IPS-NIHi11 (cell line): Measurements from ENCODE around the gene SOX2.

Source experiments
- DNase-seq: peaks from one replicate; pipeline ENCODE4 v3.0.0; 2012; ENCODE audit warnings: mixed read lengths, low spot score

Gene SOX2

DNA sequence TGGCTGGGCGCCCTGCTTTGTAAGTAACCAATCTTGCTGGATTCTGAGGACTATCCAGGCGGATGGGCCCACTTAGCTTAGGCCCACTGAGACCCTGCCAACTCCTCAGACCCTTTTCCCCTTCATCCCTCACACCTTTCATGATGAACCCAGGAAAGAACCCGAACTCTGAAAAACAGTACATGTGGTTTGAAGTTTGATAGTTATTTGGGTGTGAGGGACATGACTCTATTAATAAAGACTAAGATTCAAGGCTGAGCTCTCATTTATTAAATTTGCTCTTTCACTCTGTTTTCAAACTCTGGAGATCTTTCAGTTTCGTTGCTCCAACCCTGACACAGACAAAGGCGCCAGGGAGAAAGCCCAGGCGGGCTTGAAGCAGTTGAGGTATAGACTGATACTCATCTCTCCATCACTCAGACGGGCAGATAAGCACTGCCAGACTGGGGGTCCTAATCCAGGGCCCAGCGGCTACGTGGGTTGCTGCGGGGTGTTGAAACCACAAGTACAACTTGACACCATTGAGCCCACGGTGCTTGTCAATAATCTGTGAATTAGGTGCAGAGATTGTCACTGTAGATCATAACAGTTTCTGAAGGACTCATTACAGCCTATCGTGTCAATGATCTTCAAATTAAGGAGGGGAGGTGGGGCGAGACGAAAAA, 7.2 kb upstream of the SOX2 start:
- no peak for DNase-seq

GRCh38 chr3:181705086-181705480, 6.6 kb upstream of the SOX2 start:
- no peak for DNase-seq

GRCh38 chr3:181707980-181708379, 3.7 kb upstream of the SOX2 start:
- no peak for DNase-seq

DNA sequence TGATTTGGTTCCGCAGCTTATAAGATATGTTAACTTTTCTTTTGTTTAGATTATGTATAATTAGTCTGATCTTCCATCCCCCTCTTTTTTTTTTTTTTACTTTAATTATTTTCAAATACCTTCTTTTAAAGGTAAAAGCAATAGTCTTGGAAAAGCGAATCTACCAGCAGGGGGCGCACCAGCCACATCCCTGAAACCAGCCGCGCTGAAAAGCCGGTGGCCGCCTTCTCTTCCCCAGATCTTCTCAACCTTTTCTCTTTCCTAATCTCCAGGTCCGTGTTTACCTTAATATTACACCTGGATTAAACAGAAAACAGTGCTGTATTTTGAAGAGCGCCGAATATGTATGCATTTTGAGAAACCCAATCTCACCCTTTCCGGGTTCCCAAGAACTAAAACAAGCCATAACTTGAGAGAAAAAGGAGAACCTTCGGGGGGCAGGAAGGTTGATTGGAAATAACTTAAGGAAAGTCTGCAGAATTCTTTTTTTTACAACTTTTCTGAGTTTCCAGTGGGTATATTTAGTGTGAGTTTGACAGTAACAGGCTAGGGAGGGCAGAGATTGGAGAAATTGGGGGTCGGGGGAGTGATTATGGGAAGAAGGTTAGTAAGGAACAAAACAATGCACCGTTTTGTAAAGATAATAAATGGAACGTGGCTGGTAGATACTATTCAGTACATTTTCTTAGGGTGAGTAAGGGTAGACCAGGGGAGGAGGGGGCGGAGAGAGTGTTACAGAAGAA, 2.0 kb upstream of the SOX2 start:
- no peak for DNase-seq

GRCh38 chr3:181710345-181711291, 1.1 kb upstream of the SOX2 start:
- DNase-seq, result peak; percentile 53

DNA sequence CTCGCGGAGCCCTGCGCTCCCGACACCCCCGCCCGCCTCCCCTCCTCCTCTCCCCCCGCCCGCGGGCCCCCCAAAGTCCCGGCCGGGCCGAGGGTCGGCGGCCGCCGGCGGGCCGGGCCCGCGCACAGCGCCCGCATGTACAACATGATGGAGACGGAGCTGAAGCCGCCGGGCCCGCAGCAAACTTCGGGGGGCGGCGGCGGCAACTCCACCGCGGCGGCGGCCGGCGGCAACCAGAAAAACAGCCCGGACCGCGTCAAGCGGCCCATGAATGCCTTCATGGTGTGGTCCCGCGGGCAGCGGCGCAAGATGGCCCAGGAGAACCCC, 464 bp downstream of the SOX2 start:
- no peak for DNase-seq

DNA sequence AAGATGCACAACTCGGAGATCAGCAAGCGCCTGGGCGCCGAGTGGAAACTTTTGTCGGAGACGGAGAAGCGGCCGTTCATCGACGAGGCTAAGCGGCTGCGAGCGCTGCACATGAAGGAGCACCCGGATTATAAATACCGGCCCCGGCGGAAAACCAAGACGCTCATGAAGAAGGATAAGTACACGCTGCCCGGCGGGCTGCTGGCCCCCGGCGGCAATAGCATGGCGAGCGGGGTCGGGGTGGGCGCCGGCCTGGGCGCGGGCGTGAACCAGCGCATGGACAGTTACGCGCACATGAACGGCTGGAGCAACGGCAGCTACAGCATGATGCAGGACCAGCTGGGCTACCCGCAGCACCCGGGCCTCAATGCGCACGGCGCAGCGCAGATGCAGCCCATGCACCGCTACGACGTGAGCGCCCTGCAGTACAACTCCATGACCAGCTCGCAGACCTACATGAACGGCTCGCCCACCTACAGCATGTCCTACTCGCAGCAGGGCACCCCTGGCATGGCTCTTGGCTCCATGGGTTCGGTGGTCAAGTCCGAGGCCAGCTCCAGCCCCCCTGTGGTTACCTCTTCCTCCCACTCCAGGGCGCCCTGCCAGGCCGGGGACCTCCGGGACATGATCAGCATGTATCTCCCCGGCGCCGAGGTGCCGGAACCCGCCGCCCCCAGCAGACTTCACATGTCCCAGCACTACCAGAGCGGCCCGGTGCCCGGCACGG, 991 bp downstream of the SOX2 start:
- no peak for DNase-seq

- no peak for DNase-seq
These were observed 1.5 kb downstream of the SOX2 start for GRCh38 chr3:181713280-181713647.

DNA sequence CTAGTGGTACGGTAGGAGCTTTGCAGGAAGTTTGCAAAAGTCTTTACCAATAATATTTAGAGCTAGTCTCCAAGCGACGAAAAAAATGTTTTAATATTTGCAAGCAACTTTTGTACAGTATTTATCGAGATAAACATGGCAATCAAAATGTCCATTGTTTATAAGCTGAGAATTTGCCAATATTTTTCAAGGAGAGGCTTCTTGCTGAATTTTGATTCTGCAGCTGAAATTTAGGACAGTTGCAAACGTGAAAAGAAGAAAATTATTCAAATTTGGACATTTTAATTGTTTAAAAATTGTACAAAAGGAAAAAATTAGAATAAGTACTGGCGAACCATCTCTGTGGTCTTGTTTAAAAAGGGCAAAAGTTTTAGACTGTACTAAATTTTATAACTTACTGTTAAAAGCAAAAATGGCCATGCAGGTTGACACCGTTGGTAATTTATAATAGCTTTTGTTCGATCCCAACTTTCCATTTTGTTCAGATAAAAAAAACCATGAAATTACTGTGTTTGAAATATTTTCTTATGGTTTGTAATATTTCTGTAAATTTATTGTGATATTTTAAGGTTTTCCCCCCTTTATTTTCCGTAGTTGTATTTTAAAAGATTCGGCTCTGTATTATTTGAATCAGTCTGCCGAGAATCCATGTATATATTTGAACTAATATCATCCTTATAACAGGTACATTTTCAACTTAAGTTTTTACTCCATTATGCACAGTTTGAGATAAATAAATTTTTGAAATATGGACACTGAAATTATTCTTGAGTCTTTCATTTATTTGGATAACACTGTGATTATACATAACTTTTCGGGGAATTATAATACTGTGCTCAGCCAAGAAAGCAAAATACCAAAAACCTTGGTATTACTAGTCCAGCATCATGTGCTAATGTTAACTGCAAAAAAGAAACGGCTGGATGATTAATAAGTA, 2.2 kb downstream of the SOX2 start:
- DNase-seq, result no peak

DNA sequence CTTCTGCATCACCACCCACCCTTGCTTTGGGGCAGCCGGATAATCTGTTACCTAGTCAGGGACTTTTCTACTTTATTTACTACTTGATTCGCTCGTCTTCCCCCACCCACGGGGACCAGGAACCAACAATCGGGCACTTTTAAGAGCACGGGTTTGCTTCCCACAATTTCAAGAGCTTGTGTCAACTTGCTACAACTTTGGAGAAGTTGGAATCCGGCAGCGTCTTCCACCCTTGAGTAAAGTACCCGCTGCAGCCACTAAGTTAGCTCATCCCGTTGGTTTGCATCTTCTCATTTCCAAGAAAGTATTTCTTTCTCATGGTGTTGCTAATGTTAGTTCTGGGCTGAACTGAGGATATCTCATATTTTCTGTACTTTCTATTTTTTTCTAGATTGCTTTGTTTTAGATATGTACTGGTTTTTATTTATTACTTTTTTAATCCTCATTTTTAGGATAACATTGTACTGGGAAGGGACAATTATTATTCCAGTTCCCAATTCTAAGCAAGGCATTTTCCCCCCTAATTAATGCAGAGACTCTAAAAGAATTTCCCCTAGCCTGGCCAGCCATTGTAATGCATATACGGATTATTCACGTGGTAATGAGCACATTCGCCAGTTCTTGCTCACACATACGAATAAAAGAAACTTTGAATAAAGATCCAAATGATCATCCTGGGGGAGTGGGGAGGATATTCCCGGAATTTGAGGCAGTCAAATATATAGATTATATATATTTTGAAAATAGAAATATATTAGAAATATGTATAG, 4.0 kb downstream of the SOX2 start:
- no peak for DNase-seq

DNA sequence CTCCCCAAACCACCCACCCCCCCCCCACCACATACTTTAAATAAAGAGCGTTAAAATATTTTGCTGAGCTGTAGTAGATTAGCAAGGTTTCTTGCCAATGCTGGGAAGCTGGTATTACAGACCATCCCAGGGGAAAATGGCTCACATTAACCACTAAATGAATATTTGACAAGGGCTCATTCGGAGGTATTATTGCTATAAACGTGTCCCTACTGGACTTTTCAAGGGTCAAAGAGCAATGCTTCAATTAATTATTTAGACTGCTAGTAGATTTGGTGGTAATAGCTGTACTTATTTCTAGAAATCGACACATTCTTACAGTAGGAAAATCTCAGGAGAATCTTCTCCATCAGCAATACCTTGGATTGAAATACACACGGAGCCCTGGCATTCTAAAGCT, 5.2 kb downstream of the SOX2 start:
- no peak for DNase-seq

DNA sequence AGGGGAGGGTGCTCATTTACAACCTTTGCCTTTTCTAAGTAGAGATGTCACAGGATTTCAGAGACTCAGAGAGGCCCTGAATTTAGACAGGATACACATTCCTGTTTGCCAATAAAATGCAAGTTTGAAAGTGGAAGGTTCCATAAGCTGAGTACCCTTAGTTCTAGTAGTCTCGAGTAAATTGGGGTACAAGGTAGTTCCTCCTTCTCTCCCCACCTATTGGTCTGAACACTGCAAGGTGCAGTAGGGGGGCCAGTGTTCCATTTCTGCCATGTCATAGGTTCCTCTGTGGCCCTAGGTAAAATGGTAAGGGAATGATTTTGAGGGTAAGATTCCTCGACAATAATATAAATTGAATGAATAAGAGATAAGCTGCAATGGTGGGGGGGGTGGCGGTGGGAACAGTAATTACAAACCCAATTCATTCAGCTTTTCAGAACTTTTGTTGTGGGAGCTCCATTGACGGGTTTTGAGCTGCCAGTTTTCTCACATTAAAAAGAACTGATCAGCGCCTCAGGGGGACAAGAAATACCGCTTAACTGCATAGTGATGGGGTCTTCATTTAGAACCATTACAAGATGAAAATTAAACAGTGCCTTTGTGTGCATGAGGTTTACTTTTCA, 5.9 kb downstream of the SOX2 start:
- DNase-seq, result no peak

- DNase-seq, result no peak
These were observed 6.6 kb downstream of the SOX2 start for GRCh38 chr3:181718369-181718768.

GRCh38 chr3:181718987-181719911, 7.5 kb downstream of the SOX2 start:
- DNase-seq, result no peak

GRCh38 chr3:181719991-181720680, 8.4 kb downstream of the SOX2 start:
- no peak for DNase-seq

DNA sequence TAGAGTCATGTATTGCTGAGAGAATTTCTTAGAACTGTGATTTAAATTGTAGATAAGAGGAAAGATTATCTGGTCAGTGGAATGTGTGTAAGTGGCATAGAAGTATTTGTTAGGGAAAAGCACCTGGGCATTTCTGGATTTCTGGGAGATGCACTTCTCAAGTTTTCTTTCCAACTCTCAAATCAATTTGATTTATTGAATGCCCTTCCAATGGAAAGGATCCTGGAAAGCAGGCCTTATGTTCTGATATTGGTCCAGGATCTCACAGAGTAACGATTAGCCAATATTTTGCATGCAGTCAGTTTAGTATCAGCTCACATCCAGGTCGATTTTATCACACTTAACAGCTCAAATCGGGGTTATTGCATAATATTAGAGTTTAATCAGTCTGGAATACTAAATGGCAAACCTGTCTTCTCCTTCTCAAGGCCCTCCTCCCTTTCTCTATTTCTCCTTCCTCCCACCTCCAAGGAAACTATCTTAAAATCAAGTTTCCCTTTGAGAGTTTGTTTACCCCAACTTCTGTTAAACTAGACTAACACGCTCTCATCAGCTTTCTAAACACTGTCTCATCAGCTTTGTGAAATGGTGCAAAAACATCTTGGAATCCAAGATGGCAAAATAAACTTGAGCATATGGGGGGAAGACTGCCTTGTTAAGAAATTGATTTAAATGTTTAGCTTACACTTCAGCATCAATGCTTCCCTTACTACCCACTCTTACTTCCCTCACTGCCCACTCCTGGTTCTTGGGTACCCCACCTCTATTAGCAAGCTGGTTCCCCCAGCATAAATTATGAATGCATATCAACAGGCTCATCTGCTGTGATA, 9.5 kb downstream of the SOX2 start:
- no peak for DNase-seq

DNA sequence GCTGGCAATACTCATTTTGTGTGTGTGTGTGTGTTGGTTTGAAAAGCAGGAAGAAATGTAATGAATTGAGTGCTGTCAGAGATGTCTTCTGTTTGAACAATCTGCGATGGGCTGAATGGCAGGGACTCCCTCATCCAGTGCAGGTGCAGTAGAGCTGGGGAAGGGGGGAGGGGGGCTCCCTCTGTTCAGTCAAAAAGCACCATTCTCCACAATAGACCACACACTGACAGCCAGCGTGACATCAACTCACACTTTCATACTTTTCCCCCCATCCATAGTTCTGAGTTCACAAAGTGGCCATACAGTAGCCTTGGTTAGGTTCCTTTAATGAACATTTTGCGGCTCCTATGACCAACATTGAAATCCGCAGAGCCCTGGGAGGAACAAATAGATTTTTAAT, 10.4 kb downstream of the SOX2 start:
- DNase-seq, result no peak
